ENCODE data around the gene TPM1.

DNA sequence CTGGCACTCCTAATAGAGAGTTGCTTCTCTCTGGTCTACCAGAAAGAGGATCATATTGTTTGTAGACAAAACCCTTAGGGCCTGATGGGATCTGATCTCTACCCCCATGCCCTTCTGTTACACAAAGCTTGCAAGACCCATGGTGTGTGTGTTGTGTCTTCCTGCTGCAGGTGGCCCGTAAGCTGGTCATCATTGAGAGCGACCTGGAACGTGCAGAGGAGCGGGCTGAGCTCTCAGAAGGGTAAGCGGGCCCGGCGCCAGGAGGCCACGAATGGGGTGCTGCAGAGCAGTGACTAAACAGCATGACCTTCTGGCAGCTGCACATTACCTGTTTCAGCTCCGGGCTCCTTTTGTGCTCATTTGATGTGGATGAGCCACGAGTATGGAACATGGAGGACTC, 18.2 kb downstream of the TPM1 start:
- TF ChIP-seq, protein P1, sequence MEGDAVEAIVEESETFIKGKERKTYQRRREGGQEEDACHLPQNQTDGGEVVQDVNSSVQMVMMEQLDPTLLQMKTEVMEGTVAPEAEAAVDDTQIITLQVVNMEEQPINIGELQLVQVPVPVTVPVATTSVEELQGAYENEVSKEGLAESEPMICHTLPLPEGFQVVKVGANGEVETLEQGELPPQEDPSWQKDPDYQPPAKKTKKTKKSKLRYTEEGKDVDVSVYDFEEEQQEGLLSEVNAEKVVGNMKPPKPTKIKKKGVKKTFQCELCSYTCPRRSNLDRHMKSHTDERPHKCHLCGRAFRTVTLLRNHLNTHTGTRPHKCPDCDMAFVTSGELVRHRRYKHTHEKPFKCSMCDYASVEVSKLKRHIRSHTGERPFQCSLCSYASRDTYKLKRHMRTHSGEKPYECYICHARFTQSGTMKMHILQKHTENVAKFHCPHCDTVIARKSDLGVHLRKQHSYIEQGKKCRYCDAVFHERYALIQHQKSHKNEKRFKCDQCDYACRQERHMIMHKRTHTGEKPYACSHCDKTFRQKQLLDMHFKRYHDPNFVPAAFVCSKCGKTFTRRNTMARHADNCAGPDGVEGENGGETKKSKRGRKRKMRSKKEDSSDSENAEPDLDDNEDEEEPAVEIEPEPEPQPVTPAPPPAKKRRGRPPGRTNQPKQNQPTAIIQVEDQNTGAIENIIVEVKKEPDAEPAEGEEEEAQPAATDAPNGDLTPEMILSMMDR (IDR thresholded peaks at IDR 0.05; ENCODE audit: insufficient read depth, low read length, poor library complexity, severe bottlenecking) = no peak
- no peak for TF ChIP-seq EZH2phosphoT487 (conservative IDR thresholded peaks at IDR 0.05; ENCODE audit: low read length)

Data from SU-DHL-6 (cell line).